ENCODE data around the gene RIPK3.
"Not testable (repeated sequence)": the region's sequence is repeated elsewhere in the genome, so short reads cannot be mapped to it uniquely, and the experiment has no call there.

RIPK3 gene

GRCh38 chr14:24369907-24370687, 30.3 kb upstream of the RIPK3 start:
- DNase-seq (ENCODE audit: low read depth in 2 of 2): no peak

- no peak for DNase-seq (ENCODE audit: low read depth in 2 of 2)
Measured at GRCh38 chr14:24369463-24369862, 29.7 kb upstream of the RIPK3 start.

- DNase-seq (ENCODE audit: low read depth in 2 of 2): no peak
Measured at GRCh38 chr14:24368562-24369252, 28.9 kb upstream of the RIPK3 start.

GRCh38 chr14:24368212-24368561, 28.4 kb upstream of the RIPK3 start:
- no peak for DNase-seq (ENCODE audit: low read depth in 2 of 2)

GRCh38 chr14:24367514-24368211, 27.9 kb upstream of the RIPK3 start, which contains the start of gene NFATC4:
TSS of gene NFATC4 (plus strand) at chr14:24368184. CDS start at chr14:24368341, 157 bp downstream.
- DNase-seq (ENCODE audit: low read depth in 2 of 2): no peak

- peak in 1 of 2 donors; percentile 17 for DNase-seq (ENCODE audit: low read depth in 2 of 2)
Measured at GRCh38 chr14:24366721-24367513, 27.1 kb upstream of the RIPK3 start.

- no peak for DNase-seq (ENCODE audit: low read depth in 2 of 2)
Measured at GRCh38 chr14:24366413-24366720, 26.6 kb upstream of the RIPK3 start.

- DNase-seq (ENCODE audit: low read depth in 2 of 2): peak; percentile 42 to 62
Measured at GRCh38 chr14:24365600-24366412, 26.0 kb upstream of the RIPK3 start.

GRCh38 chr14:24364841-24365240, 25.1 kb upstream of the RIPK3 start:
- no peak for DNase-seq (ENCODE audit: low read depth in 2 of 2)

GRCh38 chr14:24363401-24363800, 23.6 kb upstream of the RIPK3 start:
- no peak for DNase-seq (ENCODE audit: low read depth in 2 of 2)

GRCh38 chr14:24362241-24362960, 22.6 kb upstream of the RIPK3 start:
- no peak for DNase-seq (ENCODE audit: low read depth in 2 of 2)

GRCh38 chr14:24361326-24361725, 21.5 kb upstream of the RIPK3 start:
- no peak for DNase-seq (ENCODE audit: low read depth in 2 of 2)

- DNase-seq (ENCODE audit: low read depth in 2 of 2): no peak
Measured at GRCh38 chr14:24360281-24360680, 20.5 kb upstream of the RIPK3 start.

GRCh38 chr14:24356208-24356607, 16.4 kb upstream of the RIPK3 start:
- no peak for DNase-seq (ENCODE audit: low read depth in 2 of 2)

GRCh38 chr14:24355009-24355408, 15.2 kb upstream of the RIPK3 start:
- DNase-seq (ENCODE audit: low read depth in 2 of 2): no peak

- DNase-seq (ENCODE audit: low read depth in 2 of 2): not testable (repeated sequence)
Measured at GRCh38 chr14:24354482-24354825, 14.7 kb upstream of the RIPK3 start.

- DNase-seq (ENCODE audit: low read depth in 2 of 2): no peak
Measured at GRCh38 chr14:24353559-24354481, 14.0 kb upstream of the RIPK3 start.

- DNase-seq (ENCODE audit: low read depth in 2 of 2): no peak
Measured at GRCh38 chr14:24351517-24351916, 11.7 kb upstream of the RIPK3 start.

GRCh38 chr14:24349742-24350141, 10.0 kb upstream of the RIPK3 start:
- DNase-seq (ENCODE audit: low read depth in 2 of 2): no peak
